Measurements from ENCODE around the gene NOCT. TPM values are rescaled to one million over a fixed set of nuclear protein-coding genes. Genes with fewer than 3 reads are reported as not detected.

The NOCT gene
- total and polyA plus RNA-seq, 2 donors (not counting 3 experiments of a cell fraction or from before 2014, with no cell fraction given), result 7.6 to 20.1 TPM

GRCh38 chr4:139035650-139036049 lies 20.1 kb downstream of the NOCT start:
- ChIA-PET POLR2A (interaction anchor here (0.5 kb wide), 1 partner anchor 274 kb away, joined by 5 read pairs; no protein-coding TSS in a partner anchor), CTCF (no interaction called here)
- H3K27me3 ChIP-seq (ENCODE audit: control insufficient read depth in 2 of 2, insufficient read depth in 2 of 2, low read length in 2 of 2), result no peaks in the 10 kb centered on the region
- H3K79me2 ChIP-seq (ENCODE audit: control insufficient read depth, insufficient read depth, low read length), result peaks cover 93% of the 10 kb centered on the region
- peaks cover 7% of the 10 kb centered on the region for H4K20me1 ChIP-seq (replicated peaks; ENCODE audit: control insufficient read depth, extremely low read depth, insufficient read depth, low read length)
- H3K27ac ChIP-seq (ENCODE audit: insufficient read depth, low read depth, low read length), result no peak overlapping the region
- no peaks in the 10 kb centered on the region for H3K9me3 ChIP-seq (replicated peaks; ENCODE audit: control insufficient read depth, insufficient read depth, low read length)
- H3K4me3 ChIP-seq (replicated peaks in 1 of 3; ENCODE audit: insufficient read depth in 1 of 3, low read depth in 1 of 3, low read length in 3 of 3), result no peak overlapping the region
- no peak for TF ChIP-seq POLR2A (IDR thresholded peaks at IDR 0.05; ENCODE audit: low read depth, low read length)
- no peak for TF ChIP-seq FOS (IDR thresholded peaks at IDR 0.05; ENCODE audit: borderline replicate concordance, insufficient read depth, low read length)
- TF ChIP-seq JUN (IDR thresholded peaks at IDR 0.05; ENCODE audit: borderline replicate concordance, insufficient read depth, insufficient read length, low read depth), result no peak
- no peak for TF ChIP-seq CTCF (IDR thresholded peaks at IDR 0.05; ENCODE audit: extremely low read depth in 1 of 2, insufficient read depth in 1 of 2, low read depth in 1 of 2, low read length in 2 of 2)
- no peak for TF ChIP-seq GATA2 (IDR thresholded peaks at IDR 0.05; ENCODE audit: insufficient read depth, insufficient read length, low read depth, low read length)
- TF ChIP-seq EZH2 (IDR thresholded peaks at IDR 0.05; ENCODE audit: borderline replicate concordance, low read depth, low read length, severe bottlenecking), result no peak
- TF ChIP-seq MYC (IDR thresholded peaks at IDR 0.05; ENCODE audit: low read depth, low read length), result no peak
- TF ChIP-seq POLR2AphosphoS5 (IDR thresholded peaks at IDR 0.05; ENCODE audit: insufficient read depth, low read depth, low read length), result no peak
- TF ChIP-seq MAX (IDR thresholded peaks at IDR 0.05; ENCODE audit: insufficient read depth, insufficient read length), result no peak
- H2AFZ ChIP-seq (ENCODE audit: low read depth, low read length), result no peak overlapping the region
- no peaks in the 10 kb centered on the region for H3K9me1 ChIP-seq (replicated peaks; ENCODE audit: control insufficient read depth, extremely low read depth, insufficient read depth, low read length)
- H3K36me3 ChIP-seq (ENCODE audit: control insufficient read depth in 2 of 2, extremely low read depth in 1 of 2, insufficient read depth in 2 of 2, low read length in 2 of 2), result peaks cover 0 to 4% of the 10 kb centered on the region in 2 experiments
- FAIRE-seq (no peak), DNase-seq (ENCODE audit: low read depth, low spot score) (no peak)
- dilution Hi-C loops (cut with MboI; ENCODE audit: extremely low pct_ligation_motif_present, low sequenced_read_pairs), result no loop called here
- no peak overlapping the region for H3K9ac ChIP-seq (replicated peaks; ENCODE audit: extremely low read depth, insufficient read depth, low read length)
- peaks cover 3% of the 10 kb centered on the region for H3K4me1 ChIP-seq (ENCODE audit: control insufficient read depth, extremely low read depth, insufficient read depth, low read length)
- intact Hi-C loops (cut with micrococcal nuclease), result no loop called here
- BruUV-seq (replicated peaks), result no TSS peak
- no peak overlapping the region for H3K4me2 ChIP-seq (ENCODE audit: insufficient read depth, low read length)

All from endothelial cell of umbilical vein (primary cell).